Fibroblast of the conjunctiva (primary cell): ENCODE results near the gene GRAMD2B.

ENCODE experiments used
- DNase-seq: peaks from one replicate; pipeline ENCODE4 v3.0.0-alpha.2; 2010; ENCODE audit warnings: low read depth

Gene GRAMD2B

DNA sequence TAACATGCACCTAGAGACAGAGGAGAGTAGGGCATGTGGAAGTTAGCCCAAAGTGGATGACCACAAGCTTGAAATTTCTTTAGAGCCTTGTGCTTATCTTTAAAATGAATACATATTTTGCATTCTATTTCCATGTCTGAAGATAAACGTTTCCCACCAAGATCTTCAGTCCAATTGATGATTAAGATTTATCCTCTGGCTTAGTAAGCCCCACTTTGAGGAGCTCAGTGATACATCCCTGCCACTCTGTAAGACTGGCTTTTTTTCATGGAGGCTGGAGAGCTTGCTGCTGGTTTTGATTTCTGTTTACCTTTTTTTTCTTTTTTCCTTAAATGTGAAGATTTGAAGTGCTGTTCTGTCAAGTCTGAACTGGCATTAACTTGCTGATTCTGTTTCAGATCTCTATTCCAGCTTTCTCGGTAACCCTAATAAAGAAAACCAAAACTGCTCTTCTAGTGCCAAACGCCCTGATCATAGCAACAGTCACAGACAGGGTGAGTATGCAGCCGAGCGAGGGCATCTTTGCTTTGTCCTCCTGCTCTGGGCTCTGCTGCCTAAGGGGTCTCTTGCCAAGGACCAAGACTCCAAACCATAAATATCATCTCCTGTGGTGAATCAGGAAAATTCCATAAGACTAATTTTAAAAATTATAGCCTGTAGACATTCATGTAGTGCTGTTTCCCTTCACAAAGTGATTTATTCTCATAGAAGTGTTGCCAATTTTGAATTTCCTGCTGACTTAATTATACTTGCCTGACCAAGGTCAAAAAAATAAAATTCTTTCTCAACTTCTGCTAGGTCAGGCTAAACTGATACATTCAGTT is 54.3 kb downstream of the GRAMD2B start:
- DNase-seq, result no peak

DNA sequence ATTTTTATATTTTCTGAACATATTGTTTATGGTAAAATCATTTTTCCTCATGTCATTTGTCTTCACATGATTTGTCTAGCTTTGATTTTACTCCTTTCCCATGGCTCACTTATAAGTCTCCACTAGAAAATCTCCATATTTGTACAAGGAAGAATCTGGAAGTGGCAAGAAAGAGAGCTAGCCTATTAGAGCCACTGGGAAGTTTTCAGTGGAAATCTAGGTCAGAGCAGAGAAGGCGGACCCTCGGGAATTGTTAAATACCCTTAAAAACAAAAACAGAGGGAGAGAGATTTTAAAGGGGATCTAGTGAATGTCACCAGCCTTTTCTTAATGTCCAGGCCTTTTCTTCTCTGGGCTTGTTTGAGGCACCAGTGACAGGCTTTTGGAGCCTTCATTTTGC is 56.6 kb downstream of the GRAMD2B start:
- DNase-seq, result no peak

DNA sequence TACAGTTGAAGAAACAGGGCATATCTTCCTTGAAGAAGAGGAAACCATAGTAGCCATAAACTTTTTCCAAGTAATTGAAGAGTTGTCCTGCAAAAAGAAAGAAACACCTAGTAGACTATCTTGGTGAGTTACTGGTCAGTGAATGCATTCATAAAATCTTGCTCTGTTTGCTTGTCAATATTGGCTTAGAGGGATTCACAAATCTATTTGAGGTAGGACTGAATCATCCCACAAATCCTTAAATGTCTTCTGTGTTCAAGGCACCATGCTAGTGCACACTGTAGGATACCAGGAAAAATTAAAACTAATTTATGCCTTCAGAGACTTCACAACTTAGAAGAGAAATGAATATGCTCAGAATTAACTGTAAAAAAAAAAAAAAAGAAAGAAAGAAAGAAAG is 57.6 kb downstream of the GRAMD2B start:
- no peak for DNase-seq

GRCh38 chr5:126481243-126481642 is 58.0 kb downstream of the GRAMD2B start:
- no peak for DNase-seq

GRCh38 chr5:126482591-126482990 is 59.4 kb downstream of the GRAMD2B start:
- DNase-seq, result no peak

DNA sequence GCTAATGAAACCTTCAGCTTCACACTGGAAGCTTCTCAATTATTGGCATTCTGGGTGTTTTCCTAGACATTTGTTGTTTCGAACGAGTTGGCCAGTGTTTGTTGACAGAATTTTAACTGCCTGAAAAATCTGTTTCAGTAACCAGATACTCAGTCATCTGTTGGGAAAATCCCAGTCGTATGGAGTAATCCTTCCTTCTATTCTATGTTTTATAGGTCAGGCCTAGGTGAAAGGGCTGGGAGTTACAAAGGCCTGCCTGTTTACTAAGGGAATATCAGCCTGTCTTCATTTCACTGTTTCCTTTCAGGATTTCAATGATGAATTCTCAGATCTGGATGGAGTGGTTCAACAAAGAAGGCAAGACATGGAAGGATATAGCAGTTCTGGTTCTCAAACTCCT is 59.9 kb downstream of the GRAMD2B start:
- DNase-seq, result no peak

DNA sequence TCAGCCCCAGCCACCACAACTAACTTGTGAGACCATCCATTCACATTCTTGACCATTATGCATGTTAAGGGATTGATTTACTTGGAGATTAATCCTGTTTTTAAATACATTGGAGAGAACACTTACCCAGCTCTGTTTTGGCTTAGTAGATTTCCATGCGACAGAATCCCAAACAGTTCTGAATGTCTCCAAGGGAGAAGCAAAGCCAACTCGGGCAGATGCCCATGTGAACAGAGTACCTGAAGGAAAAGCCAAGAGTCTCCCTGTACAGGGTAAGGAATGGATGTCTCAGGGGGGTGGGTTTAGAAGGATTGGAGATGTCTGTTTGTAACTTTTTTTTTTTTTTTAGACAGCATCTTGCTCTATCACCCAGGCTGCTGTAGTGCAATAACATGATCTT is 61.0 kb downstream of the GRAMD2B start:
- no peak for DNase-seq

GRCh38 chr5:126486332-126486731 is 63.1 kb downstream of the GRAMD2B start:
- no peak for DNase-seq

GRCh38 chr5:126487596-126487995 is 64.4 kb downstream of the GRAMD2B start:
- no peak for DNase-seq

DNA sequence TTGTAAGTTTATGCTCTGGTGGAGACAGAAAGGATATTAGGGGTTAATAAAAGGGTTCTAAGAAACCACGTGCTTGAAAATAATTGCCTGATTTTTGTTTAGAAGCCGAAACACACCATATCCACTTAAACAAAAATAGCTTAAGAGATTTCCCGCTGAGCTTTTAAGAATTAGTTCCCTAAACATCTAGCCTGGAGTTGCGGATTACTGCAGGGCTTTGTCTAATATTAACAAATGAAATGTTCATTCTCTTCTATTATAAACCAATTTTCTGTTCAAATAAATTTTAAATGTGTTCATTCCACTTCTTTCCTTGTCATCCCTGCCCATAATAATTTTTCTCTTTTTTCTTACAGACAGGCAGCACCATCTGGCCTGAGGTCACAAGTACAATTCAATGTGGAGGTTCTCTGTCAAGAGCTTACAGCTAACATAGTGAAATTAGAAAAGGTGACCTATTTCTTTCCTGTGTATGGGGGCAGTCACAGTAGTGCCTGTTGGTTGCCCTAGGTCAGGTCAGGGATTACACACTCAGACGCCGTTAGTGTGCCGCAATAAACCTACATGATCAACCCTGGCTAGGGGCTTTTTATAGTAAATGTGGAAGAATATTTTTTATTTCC is 65.3 kb downstream of the GRAMD2B start:
- DNase-seq, result no peak

DNA sequence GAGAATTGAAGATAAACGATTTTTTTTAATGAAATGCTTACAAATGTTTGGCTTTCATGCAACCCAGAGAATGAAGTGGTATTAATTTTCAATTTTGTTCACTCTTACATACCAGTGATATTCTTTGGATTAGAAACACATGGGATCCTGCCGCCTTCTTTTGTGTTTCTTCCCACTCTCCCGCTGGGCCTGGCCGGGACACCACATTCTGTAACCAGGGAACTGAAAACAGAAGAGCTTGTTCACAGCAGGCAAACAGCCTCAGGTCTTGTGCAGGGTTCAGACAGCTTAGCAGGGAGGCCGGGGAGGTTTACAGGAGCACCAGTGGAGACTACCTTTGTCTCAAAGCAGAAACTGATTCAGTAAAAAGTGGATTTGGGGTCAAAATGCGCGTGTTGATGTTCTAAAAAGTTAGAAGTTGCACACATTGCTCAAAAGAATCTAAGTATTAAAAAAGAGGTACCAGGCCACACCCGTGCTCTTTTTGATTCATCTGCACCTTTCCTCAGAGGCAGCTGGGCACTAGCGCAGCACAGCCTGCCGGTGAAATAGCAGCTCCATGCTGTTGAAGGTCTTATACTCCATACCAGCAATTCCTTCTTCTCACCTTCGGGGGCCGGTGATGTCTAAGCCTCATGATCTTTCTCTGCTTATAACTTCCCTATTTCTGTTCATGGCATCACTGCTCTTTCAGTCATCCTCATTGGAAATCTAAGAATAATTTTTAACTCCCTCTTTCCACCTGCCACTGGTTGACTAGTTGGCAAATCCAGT is 67.1 kb downstream of the GRAMD2B start:
- DNase-seq, result peak; percentile 79

DNA sequence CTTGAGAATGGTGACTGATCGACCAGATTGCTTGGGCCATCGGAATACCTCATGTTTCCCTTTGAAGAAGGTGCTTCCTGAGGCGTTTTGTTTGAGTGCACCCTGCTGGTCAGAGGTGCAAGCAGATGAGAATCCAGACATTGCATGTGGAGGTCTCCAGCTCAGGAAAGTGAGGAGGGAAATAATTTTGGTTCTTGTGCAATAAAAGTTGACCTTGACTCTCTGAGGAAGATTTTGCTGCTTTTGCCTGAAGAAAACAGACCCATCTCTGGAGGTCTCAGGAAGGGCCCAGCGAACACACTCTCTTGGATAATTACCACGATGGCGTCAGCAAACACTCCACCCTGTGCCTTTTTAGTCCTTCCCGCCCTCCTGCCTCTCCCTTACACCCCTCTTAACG is 69.7 kb downstream of the GRAMD2B start:
- DNase-seq, result no peak

- no peak for DNase-seq
These were observed 71.2 kb downstream of the GRAMD2B start for GRCh38 chr5:126494393-126494792.

DNA sequence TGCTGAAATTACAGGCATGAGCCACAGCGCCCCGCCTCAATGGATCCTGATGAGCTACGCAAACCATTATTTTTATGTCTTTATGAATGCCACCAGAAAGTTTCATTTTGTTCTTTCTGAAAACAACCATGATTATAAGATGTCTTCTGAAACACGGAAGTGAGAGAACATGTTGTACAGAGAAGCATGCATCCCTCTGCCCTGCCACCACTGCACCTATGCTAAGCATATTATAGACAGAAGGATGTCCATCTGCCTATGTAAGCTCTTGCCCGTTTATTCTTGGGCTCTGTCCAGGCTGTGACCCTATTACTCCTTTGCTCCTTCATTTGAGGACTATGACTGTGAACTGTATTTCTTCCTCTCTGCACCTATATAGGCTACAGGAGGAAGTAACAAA is 74.3 kb downstream of the GRAMD2B start:
- no peak for DNase-seq

DNA sequence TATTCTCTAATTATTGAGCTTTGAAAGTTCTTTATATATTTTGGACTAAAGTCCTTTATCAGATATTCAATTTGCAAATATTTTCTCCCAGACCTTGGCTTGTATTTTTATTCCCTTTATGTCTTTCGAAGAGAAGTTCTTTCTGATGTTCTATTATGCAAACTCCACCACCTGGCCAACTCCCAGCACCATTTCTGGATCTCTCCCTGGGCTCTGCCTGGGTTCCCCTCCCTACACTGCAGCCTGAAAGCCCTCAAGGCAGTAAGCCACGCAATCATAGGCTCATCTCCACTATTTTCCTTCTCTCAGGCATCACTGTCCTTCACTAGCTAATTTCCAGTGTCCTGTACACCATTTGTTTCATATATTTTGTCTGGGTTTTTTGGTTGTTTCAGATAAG is 76.1 kb downstream of the GRAMD2B start:
- DNase-seq, result no peak

DNA sequence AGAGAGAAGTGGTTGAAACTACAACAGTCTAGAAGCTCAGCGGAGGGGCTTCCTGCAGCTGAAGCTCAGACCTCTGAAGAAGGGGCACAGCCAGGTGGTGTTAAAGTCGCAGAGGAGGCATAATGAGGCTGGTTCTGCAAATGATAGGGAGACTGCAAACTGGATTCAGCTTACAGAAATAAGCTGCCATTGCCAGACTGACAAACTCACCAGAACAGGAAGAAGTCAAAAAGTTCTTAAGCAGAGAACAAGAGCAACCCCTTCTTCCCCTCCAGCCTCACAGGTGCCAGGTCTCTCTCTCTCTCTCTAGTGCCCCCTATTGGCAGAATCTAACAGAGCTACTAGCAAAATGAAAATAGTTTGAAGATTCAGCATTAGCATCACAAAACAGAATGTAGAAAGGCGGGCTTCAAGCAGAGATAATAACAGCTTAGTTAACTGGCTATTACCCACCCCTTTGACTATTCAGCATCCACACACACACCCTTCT is 76.7 kb downstream of the GRAMD2B start:
- DNase-seq, result no peak

- DNase-seq, result no peak
These were observed 78.2 kb downstream of the GRAMD2B start for GRCh38 chr5:126501448-126501847.

GRCh38 chr5:126503602-126504104 is 80.4 kb downstream of the GRAMD2B start:
- no peak for DNase-seq

GRCh38 chr5:126506079-126506478 is 82.9 kb downstream of the GRAMD2B start:
- no peak for DNase-seq

DNA sequence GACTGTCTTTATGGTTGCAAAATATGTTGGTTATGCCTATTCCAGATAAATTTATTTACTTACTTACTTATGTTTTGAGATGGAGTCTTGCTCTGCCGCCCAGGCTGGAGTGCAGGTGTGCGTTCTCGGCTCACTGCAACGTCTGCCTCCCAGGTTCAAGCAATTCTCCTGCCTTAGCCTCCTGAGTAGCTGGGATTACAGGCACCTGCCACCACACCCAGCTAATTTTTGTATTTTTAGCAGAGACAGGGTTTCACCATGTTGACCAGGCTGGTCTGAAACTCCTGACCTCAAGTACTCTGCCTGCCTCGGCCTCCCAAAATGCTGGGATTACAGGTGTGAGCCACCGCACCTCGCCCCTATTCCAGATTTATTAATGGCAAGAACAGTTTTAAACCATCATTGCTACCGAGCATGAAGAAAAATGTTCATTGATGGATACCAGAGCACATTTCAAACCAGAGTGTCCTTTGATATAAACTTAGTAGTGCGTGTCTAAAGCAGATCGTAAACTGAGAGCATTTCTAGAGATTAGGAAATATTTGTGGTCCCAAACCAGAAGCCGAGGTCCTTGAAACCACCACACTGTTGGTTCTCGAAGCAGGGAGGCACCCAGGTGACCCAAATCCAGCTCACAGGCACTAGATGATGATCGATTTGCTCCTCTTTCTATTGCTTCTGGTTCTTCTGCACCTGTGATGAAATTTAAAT is 85.2 kb downstream of the GRAMD2B start:
- no peak for DNase-seq

DNA sequence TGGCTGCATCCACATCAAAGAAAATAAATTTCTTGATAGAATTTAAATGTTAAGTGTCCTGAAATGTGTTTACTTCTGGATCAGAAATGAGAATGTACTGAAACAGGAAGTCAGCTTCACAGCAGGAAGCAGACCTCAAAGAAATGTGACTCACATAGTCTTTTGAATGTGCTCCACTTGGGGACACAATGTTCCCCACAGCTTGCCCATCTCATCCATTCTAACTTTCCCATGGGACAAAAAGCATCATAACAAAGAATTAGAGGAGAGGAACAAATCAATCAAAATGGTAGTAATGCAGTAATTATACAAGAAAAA is 85.7 kb downstream of the GRAMD2B start:
- no peak for DNase-seq

DNA sequence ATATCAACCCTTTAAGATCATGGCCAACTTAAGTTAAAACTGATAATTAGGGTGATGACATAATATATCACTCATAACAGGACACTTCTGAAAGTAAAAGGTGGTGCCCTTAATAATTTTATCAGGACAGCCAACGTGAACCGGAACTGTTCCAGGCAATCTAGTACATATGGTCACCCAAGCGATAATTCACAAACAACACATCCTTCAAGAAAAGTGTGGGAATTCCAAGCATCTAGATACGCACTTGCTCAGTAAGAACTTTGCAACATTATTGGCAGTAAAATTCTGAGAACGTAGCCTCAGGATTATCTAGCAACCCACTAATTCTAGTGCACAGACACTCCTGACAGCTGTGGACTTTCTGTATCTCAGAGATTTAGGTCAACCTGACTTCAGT is 86.1 kb downstream of the GRAMD2B start:
- DNase-seq, result no peak
